DMS153 treated with DMSO at 0.1 percent for 48 hours (cell line): Measurements from ENCODE around the gene SENP3.

Source experiments
- DNase-seq: peaks from one replicate; lab custom pipeline; 2025; ENCODE audit not compliant: unreplicated experiment; lab: John Stamatoyannopoulos, UW

Gene SENP3

DNA sequence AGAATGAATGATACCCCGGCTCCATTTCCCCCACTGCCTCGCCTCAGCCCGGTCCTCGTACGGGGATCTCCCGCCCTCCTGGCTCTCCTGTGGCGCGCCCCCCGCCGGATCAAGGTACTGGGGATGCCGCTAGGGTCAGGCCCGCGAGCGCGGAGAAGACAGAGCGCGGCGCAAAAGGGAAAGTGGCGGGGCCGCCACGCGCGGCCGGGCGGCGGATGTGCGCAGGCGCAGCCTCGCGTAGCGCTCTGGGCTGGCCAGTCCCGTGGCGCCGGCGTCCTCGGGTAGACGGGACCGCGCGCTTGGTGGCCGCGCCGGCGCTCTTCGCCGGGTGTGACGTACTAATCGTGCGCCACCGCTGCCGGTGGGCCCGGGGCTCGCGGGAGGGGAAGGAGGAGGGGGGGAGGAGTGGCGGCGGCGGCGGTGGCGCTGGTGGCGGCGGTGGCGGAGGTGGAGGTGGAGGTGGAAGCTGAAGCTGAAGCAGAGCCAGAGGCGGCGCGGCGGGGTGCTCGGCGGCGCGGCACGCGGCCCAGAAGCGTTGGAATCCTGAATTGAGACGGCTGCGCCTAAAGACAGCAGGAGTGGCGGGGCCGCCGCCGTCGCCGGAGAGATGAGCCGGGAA lies at the start of gene SENP3:
Gene SENP3 (plus strand): TSS at position 331 of the 619 bp plus-strand sequence. CDS start 1,158 bp downstream, outside the sequence.
- DNase-seq: no peak

DNA sequence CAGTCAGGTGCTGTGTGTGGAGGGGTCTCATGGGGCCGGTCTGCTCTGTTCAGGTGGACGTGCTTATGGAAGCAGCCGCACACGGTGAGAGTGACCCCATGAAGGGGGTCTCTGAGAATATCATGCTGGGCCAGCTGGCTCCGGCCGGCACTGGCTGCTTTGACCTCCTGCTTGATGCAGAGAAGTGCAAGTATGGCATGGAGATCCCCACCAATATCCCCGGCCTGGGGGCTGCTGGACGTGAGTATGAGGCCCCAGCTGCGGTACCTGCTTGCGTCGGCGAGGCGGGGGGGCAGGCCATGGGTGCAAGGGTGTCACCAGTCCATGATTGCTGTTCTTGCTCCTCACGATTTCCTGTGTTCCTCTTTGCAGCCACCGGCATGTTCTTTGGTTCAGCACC lies 49.6 kb upstream of the SENP3 start:
- no peak for DNase-seq

DNA sequence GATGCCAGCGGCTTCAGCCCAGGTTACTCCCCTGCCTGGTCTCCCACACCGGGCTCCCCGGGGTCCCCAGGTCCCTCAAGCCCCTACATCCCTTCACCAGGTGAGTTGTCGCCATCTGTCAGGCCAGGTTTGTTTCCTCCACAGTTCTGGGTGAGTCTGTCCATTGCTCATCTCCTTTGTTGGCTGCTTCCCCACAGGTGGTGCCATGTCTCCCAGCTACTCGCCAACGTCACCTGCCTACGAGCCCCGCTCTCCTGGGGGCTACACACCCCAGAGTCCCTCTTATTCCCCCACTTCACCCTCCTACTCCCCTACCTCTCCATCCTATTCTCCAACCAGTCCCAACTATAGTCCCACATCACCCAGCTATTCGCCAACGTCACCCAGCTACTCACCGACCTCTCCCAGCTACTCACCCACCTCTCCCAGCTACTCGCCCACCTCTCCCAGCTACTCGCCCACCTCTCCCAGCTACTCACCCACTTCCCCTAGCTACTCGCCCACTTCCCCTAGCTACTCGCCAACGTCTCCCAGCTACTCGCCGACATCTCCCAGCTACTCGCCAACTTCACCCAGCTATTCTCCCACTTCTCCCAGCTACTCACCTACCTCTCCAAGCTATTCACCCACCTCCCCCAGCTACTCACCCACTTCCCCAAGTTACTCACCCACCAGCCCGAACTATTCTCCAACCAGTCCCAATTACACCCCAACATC lies 48.7 kb upstream of the SENP3 start:
- DNase-seq: no peak

DNA sequence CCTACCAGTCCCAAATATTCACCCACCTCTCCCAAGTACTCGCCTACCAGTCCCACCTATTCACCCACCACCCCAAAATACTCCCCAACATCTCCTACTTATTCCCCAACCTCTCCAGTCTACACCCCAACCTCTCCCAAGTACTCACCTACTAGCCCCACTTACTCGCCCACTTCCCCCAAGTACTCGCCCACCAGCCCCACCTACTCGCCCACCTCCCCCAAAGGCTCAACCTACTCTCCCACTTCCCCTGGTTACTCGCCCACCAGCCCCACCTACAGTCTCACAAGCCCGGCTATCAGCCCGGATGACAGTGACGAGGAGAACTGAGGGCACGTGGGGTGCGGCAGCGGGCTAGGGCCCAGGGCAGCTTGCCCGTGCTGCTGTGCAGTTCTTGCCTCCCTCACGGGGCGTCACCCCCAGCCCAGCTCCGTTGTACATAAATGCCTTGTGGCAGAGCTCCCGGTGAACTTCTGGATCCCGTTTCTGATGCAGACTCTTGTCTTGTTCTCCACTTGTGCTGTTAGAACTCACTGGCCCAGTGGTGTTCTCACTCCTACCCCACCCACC lies 47.8 kb upstream of the SENP3 start:
- no peak for DNase-seq

DNA sequence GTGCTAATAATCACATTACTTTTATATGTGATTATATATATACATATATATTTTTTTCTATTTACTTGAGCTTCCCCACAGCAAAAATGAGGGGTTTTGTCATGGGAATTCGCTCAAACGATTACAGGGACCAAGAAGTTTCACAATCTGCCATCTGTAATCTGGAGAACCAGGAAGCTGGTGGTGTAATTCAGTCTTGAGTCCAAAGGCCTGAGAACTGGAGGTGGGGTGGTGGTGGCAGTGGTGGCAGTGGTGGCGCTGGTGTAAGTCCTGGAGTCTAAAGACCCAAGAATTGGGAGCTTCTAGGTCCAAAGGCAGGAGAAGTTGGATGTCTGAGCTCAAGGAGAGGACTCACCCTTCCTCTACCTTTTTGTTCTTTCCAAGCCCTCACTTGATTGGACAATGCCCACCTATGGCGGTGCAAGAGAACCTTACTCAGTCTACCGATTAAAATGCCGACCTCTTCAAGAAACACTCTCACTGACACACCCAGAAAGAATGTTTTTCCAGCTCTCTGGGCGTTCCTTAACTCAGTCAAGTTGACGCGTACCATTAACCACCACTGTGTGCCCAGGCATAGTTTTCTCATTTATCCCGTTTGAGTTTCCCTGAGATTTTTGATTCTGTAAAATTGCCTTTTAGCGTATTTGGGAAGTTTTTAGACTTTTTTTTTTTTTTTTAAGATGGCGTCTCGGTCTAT lies 45.7 kb upstream of the SENP3 start:
- no peak for DNase-seq

DNA sequence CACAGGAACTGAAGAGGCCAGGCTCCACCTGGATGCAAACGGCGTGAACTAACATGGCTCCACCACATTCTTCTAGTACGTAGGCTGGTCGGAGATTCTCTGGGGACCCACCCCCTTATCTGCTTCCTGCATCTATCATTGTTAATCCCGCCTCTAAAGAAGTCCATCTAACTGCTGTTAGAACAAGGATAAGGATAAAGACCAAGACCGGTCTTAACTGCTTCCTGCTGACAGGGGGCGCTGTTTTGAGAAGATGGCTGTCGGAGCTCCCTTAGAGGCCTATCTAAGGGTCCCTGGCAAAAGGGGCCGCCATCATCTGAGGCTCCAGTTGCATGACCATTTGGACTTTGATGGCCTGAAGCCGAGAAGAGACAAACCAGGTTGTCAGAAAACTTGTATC lies 38.7 kb upstream of the SENP3 start:
- DNase-seq: no peak

DNA sequence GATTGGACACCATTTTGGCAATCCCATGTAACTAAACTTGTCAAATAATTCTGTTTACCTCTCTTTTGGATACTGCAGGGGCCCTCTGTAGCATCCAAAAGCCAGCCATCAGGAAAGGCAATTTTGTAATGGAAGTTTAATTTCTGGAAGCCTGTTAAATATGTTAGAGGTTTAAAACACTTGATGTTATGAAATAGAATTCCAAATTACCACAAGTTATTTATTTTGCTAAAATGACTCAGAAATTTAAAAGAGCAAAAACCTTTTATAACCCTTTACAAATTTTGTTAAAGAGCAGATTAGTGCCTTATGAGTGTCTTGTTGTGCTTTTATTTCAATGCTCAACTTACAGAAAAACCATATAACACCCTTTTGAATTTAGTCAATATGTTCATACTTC lies 32.9 kb upstream of the SENP3 start:
- no peak for DNase-seq

DNA sequence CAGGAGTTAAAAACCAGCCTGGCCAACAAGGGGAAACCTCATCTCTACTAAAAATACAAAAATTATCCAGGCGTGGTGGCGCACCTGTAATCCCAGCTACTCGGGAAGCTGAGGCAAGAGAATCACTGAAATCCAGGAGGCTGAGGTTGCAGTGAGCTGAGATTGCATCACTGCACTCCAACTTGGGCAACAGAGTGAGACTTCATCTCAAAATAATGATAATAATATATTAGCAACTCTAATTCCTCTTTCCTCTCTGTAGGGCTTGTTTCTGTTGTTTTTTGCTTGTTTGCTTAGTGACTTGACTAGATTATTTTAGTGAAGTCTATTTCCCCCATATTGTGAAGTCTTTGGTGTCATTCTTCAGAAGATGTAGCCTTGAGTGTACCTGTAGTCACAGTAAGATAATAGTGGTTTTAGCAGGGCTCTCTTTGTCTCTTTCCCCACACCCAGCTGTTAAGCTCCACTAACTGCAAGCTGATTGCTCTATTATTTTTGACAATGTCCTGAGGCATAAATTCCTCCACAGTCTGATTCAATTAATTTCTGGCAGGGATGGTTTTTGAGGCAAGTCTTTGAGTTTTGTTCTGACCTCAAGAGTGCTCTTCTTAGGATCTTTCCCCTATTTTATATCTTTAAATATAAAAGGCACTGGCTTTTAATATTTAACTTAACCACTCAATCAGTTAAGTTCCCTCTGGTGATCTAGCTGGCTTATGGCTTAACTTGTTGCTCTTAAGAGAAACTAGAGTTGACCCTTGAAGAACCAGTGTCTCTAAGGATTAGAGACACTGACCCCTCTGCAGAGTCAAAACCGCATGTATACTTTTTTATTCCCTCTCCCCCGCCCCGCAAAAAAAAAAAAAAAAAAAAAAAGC lies 31.5 kb upstream of the SENP3 start:
- DNase-seq: no peak

DNA sequence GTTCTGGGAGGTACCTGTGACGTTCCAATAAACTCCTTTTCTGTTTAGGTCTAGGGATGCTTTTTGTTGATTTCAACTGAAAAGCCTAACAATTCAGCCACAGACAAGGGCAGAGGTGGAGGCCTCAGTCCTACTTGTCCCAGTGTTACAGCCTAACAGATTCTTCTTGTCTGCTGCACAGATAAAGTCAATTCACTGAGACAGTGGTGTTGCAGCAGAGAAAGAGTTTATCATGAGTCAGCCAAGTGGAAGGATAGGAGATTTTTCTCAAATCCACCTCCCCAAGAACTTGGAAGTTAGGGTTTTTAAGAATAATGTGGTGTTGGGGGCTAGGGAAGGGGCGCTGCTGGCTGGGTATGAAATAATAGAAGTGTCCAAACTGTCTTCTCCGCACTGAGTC lies 23.7 kb upstream of the SENP3 start:
- no peak for DNase-seq

DNA sequence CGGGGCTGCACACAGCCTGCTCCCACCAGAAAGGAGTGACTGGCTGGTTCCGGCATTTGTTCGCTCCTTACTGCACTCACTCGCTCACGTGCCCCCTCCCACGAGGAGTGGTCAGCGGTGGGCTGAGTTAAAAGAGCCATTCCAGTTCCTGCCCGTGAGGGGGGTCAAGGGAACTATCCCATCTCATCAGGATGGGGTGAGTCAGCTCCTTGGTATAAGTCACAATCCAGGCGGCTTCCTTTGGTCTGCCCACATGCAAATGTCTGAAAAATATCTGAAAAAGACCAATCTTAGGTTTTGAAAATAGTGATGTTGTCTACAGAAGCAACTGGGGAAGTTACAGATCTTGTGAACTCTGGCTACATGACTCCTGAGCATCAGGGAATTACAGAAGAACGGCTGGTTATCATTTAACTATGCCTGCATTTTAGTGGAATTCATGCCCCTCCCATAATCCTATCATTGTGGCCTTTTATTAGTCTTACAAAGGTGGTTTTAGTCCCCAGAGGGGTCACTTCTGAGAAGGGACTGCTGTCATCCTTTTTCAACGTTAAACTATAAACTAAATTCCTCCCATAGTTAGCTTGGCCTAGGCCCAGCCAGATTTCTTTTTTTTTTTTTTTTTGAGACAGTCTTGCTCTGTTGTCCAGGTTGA lies 22.7 kb upstream of the SENP3 start:
- no peak for DNase-seq

DNA sequence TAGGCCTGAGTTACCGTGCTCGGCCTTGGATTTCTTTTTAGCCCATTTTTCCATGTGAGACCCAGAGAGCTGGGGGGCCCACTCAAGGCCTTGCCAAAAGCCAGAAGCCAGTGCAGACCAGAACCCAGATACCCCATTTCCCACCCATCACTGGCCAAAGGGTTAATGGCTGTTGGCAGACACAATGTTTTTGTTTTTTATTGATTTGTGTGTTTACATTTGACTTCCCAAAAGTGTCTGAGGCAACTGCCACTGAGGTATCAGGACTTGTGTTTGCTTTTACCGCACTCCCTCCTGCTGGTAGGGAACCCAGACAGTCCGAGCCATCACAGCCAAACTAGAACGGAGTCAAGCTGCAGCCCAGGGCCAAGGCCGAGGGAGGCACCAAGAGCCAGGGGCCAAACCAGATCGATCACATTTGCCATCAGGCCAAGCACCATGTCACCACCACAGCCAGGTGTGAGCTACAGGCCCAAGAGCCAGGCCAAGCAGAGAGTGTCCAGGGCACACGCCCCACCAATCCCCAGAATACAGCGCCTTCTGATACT lies 20.6 kb upstream of the SENP3 start:
- no peak for DNase-seq

DNA sequence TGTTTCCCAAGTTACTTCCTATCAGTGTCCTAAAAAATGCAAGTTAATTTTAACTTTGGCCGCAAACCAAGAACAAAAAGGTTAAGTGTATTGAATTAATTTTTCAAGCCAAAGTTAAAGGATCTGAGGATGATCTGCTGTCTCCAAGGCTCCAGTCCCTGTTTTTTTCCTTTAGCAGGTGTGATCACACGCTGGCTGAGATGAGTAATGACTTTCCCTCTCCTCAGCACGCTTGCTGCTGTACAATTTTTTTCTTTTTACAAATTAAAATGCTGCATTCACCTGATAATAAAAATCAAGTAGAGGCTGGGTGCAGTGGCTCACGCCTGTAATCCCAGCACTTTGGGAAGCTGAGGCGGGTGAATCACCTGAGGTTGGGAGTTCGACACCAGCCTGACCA lies 16.8 kb upstream of the SENP3 start:
- no peak for DNase-seq

DNA sequence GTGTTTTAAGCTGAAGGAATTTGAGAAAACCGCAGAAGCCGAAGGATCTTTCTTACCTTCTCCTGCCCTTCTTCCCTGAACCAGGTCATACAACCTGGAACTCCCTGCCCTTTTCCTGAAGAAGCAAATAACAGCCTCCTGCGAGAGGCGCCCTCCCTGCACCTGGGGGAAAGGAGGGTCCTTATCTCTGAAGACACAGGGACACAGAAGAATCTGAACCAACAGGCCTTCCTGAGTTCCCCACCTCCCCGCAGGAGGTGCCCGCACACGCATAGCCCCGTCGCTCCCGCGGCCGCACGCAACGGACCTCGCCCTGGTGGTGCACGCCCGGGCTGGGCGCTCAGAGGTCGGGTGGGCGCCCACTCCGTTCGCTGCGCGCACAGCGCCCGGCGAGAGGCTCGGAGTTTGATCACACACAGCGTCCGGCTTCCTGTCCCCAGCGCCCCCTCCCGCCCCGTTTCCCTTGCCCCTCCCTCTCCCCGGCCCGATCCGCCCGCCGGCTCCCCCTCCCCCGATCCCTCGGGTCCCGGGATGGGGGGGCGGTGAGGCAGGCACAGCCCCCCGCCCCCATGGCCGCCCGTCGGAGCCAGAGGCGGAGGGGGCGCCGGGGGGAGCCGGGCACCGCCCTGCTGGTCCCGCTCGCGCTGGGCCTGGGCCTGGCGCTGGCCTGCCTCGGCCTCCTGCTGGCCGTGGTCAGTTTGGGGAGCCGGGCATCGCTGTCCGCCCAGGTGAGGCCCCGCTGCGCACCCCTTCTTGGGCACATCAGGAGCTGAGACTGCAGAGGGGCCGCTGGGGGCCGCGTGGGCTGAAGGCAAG lies 12.9 kb upstream of the SENP3 start, which contains the start of gene TNFSF12:
Gene TNFSF12 (plus strand): TSS at position 474 of the 816 bp plus-strand sequence. CDS start 96 bp downstream, at position 570.
- no peak for DNase-seq

DNA sequence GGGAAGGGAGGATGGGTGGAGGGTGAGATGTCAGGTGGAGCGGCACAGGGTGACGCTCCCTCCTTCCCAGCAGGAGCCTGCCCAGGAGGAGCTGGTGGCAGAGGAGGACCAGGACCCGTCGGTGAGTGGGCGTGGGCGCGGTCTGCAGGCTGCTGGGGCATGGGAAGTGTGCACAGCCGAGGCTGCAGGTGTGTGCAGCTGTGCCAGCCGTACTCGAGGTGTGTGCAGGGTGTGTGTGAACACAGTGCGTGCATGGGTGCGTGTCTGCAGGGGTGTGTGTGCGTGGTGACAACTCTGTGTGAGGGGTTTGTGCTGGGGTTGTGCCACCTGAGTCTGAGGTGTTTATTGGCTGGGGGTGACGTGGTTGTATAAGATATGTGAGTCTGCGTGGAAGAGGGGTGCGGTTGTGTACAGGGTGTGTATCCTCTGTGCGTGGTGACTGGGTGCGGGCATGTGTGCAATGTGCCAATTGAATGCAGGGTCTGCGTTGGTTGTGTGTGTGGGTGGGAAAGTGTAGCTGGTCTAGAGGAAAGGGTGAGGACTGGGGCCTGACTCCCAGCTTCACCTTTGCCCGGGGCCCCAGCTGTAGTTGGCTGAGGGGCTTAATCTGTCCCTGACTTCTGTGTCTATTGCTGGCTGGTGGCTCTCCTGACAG lies 12.2 kb upstream of the SENP3 start:
- DNase-seq: no peak

DNA sequence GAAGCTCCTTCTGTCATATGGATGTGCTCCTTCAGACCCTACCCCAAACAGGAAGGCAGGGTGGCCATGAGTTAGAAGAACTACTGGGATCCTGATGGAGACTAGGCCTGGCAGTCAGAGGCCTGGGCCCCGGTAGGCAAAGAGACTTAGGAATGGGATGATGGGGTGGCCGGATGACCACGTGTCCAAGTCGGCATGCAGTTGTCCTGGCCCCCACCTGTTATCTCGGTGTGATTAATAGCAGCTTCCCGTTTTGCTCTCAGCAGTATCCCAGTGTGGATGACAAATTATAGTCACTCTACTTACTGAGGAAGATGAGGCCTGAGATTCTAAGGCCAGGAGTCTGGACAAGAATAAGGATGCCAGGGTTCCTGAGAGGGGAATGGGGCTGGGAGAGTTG lies 11.4 kb upstream of the SENP3 start:
- DNase-seq: no peak

DNA sequence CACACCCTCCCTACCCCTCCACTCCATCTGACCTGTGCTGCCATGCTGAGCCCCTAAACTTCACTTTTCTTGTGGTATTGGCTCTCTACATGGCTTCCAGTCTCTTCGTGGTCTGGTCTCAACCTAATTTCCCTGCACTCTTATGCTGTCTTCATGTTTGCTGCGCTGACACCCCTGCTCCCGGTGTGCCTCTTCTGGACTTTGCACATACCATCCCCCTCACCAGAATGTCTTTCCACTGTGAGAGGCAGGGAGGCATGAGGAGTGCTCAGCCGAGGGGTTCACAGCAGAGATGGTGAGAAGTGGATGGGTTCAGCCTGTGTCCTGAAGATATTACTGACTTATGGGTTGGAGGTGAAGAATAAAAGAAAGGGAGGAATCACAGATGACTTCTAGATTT lies 10.3 kb upstream of the SENP3 start:
- DNase-seq: no peak

DNA sequence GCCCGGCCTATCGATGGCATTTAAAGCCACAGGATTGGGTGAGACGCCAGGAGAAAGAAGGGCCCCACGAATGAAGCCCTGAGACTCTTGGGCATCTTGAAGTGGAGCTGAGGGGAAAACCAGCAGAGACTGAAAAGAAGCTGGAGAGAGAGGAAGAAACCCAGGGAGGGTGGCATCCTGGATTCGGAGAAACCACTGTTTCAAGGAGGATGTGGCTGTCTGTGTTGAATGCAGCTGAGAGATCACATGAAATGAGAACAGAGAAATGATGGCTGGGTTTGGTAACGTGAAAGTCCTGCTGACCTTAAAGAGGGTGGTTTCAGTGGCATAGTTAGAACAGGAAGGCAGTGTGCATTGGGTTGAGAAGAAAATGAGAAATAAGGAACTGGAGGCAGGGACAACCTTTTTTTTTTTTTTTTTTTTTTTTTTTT lies 9.1 kb upstream of the SENP3 start:
- DNase-seq: no peak

DNA sequence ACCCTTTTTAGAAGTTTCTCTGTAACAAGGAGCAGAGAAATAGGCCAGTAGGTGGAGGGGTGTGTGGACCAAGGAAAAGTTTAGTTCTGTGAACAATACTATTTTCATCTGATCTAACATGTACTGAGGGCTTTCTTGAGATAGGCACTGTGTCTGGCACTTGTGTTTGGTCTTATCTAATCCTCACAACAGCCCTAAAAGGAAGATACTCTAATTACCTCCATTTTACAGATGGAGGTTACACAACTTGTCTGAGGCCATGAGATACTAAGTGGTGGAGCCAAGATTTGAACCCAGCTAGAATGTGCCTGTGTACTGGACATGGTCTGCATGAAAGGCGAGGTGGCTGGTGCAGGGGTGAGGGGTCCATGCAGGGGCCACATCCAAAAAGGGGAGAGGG lies 8.4 kb upstream of the SENP3 start:
- DNase-seq: no peak
